M059J (cell line): Measurements from ENCODE around the gene INHA. TPM values are rescaled to one million over a fixed set of nuclear protein-coding genes. Genes with fewer than 3 reads are reported as not detected.
A peak's percentile ranks its signal among the peaks of the same experiment; 100 is the strongest.

Experiments used
- DNase-seq: peaks from one replicate; pipeline ENCODE4 v3.0.0-alpha.2; 2012; ENCODE audit warnings: low read depth
- total RNA-seq: library from RNA; depleted of rRNA; stranded (reverse); fragments of >200 nt; shearing (Covaris generic); gene quantifications from 2 replicates; pipeline ENCODE4 v1.2.3, GENCODE V29; 2014

Gene INHA
- total RNA-seq, 1 experiment from 2014 or later = 0.12 TPM

- DNase-seq = no peak
Observed at GRCh38 chr2:219557791-219558785, 14.0 kb upstream of the INHA start.

GRCh38 chr2:219559156-219559915, 12.8 kb upstream of the INHA start:
- no peak for DNase-seq

GRCh38 chr2:219560037-219560892, 11.8 kb upstream of the INHA start:
- no peak for DNase-seq

GRCh38 chr2:219560893-219561178, 11.3 kb upstream of the INHA start:
- DNase-seq = no peak

- DNase-seq = no peak
Observed at GRCh38 chr2:219561179-219562048, 10.7 kb upstream of the INHA start.

GRCh38 chr2:219562049-219563020, 9.8 kb upstream of the INHA start:
- no peak for DNase-seq

- DNase-seq = no peak
Observed at GRCh38 chr2:219563271-219563928, 8.7 kb upstream of the INHA start.

GRCh38 chr2:219565130-219566080, 6.7 kb upstream of the INHA start:
- DNase-seq = no peak

GRCh38 chr2:219566640-219567039, 5.5 kb upstream of the INHA start:
- no peak for DNase-seq

GRCh38 chr2:219567131-219567530, 5.0 kb upstream of the INHA start:
- DNase-seq = no peak

- no peak for DNase-seq
Observed at GRCh38 chr2:219567791-219568361, 4.2 kb upstream of the INHA start.

GRCh38 chr2:219569041-219569440, 3.1 kb upstream of the INHA start:
- DNase-seq = peak; percentile 82

GRCh38 chr2:219569635-219570034, 2.5 kb upstream of the INHA start:
- no peak for DNase-seq

- DNase-seq = peak; percentile 33
Observed at GRCh38 chr2:219570194-219570923, 1.8 kb upstream of the INHA start.

GRCh38 chr2:219570924-219571310, 1.2 kb upstream of the INHA start:
- no peak for DNase-seq

GRCh38 chr2:219571311-219572236, 536 bp upstream of the INHA start, which contains the start of gene OBSL1:
Gene OBSL1, minus strand, starts transcription at chr2:219571539. Its CDS starts 307 bp downstream, at chr2:219571232.
- DNase-seq = peak; percentile 81
